Endometrium (tissue), 2 donors: ENCODE results near the gene EIF2S1.
"Not testable (repeated sequence)": the region's sequence is repeated elsewhere in the genome, so short reads cannot be mapped to it uniquely, and the experiment has no call there.

Experiments
- FAIRE-seq: peaks from 2 replicates; lab custom pipeline; 2012; peaks lifted over from hg19 to GRCh38; lab: Jason Lieb, UNC
- donor health status: control.
- donor health status: control.

The EIF2S1 gene

GRCh38 chr14:67359775-67360469 lies at the start of gene EIF2S1, which contains the start of gene ATP6V1D:
EIF2S1 (plus strand) TSS chr14:67360328; CDS start chr14:67364768, 4,440 bp downstream.
ATP6V1D (minus strand) TSS chr14:67359804; CDS start chr14:67359698, 106 bp downstream.
- FAIRE-seq, result peak; percentile 97

- no peak for FAIRE-seq
Measured at GRCh38 chr14:67311868-67312267, 48.3 kb upstream of the EIF2S1 start.

- no peak for FAIRE-seq
Measured at GRCh38 chr14:67313153-67313552, 47.0 kb upstream of the EIF2S1 start.

- no peak for FAIRE-seq
Measured at GRCh38 chr14:67317822-67318221, 42.3 kb upstream of the EIF2S1 start.

- FAIRE-seq, result no peak
Measured at GRCh38 chr14:67319142-67319541, 41.0 kb upstream of the EIF2S1 start.

- not testable (repeated sequence) for FAIRE-seq
Measured at GRCh38 chr14:67329666-67330065, 30.5 kb upstream of the EIF2S1 start.

- no peak for FAIRE-seq
Measured at GRCh38 chr14:67331368-67332125, 28.6 kb upstream of the EIF2S1 start.

GRCh38 chr14:67332468-67332867 lies 27.7 kb upstream of the EIF2S1 start:
- FAIRE-seq, result no peak

GRCh38 chr14:67335781-67336180 lies 24.3 kb upstream of the EIF2S1 start:
- no peak for FAIRE-seq

GRCh38 chr14:67341231-67341630 lies 18.9 kb upstream of the EIF2S1 start:
- FAIRE-seq, result not testable (repeated sequence)

GRCh38 chr14:67343601-67344230 lies 16.4 kb upstream of the EIF2S1 start:
- no peak for FAIRE-seq

- no peak for FAIRE-seq
Measured at GRCh38 chr14:67345583-67345982, 14.5 kb upstream of the EIF2S1 start.

GRCh38 chr14:67352055-67352454 lies 8.1 kb upstream of the EIF2S1 start:
- FAIRE-seq, result no peak

- FAIRE-seq, result no peak
Measured at GRCh38 chr14:67357186-67357968, 2.8 kb upstream of the EIF2S1 start.

GRCh38 chr14:67357969-67358354 lies 2.2 kb upstream of the EIF2S1 start:
- FAIRE-seq, result no peak

GRCh38 chr14:67358924-67359774 lies 979 bp upstream of the EIF2S1 start:
- FAIRE-seq, result no peak

- FAIRE-seq, result no peak
Measured at GRCh38 chr14:67360470-67361206, 510 bp downstream of the EIF2S1 start.

- FAIRE-seq, result no peak
Measured at GRCh38 chr14:67365476-67365875, 5.3 kb downstream of the EIF2S1 start.

GRCh38 chr14:67370830-67371229 lies 10.7 kb downstream of the EIF2S1 start:
- FAIRE-seq, result no peak
